HG02588 (cell line): ENCODE results near the gene MALT1.

Source experiments
- ATAC-seq: cut with Tn5 transposase; IDR thresholded peaks from one replicate; pipeline ENCODE4 v1.9.1; 2021; ENCODE audit warnings: mild to moderate bottlenecking, moderate library complexity; ENCODE audit not compliant: unreplicated experiment

The MALT1 gene

GRCh38 chr18:58800582-58800981, 129.3 kb downstream of the MALT1 start:
- ATAC-seq = peak; percentile 90

- no peak for ATAC-seq
Observed at GRCh38 chr18:58802959-58803358, 131.7 kb downstream of the MALT1 start.

- ATAC-seq = no peak
Observed at GRCh38 chr18:58803978-58804377, 132.7 kb downstream of the MALT1 start.
